H1 (cell line): ENCODE measurements around the gene CTBP2. TPM values are rescaled to one million over a fixed set of nuclear protein-coding genes. Genes with fewer than 3 reads are reported as not detected.

Source experiments
- BRCA1 ChIP-seq: IDR thresholded peaks from 2 replicates; pipeline ENCODE4 v1.6.1; 2012; ENCODE audit warnings: low read depth, low read length, improper control_type of control experiment
- CTCF ChIP-seq, 3 experiments: IDR thresholded peaks; 1 replicate in 2 of 3; 2 replicates in 1 of 3; pipeline versions ENCODE4 v1.5.1 to v1.6.1; 2011; ENCODE audit warnings: low read length in 3 of 3, mild to moderate bottlenecking in 3 of 3, inconsistent platforms in 2 of 3, low read depth in 1 of 3, moderate library complexity in 1 of 3; ENCODE audit not compliant: insufficient read depth in 1 of 3; ENCODE audit errors: control extremely low read depth in 1 of 3
- TBP ChIP-seq: IDR thresholded peaks from 2 replicates; pipeline ENCODE4 v1.6.1; 2011; ENCODE audit warnings: low read depth, low read length, improper control_type of control experiment
- polyA plus RNA-seq, 7 experiments: library from polyadenylated mRNA; depleted of rRNA in 3 of 7; stranded (reverse) in 5 of 7; unstranded in 2 of 7; fragments of >200 nt in 5 of 7; fragments of 200-250 nt in 2 of 7; gene quantifications; 1 replicate in 5 of 7; 2 replicates in 1 of 7; 4 replicates in 1 of 7; pipeline versions ENCODE4 v1.2.1 to v1.2.3, GENCODE V29; 2011 to 2013; ENCODE audit warnings: missing spikeins in 2 of 7, mixed read lengths in 2 of 7
- total RNA-seq: library from RNA; stranded (reverse); fragmentation: NEBNext Ultra II Directional; extraction: Animal tissue kit (Norgen Biotek cat#: 25700); gene quantifications from 2 replicates; pipeline ENCODE4 v1.2.1, GENCODE V29; 2021

Gene CTBP2
- total and polyA plus RNA-seq, 2 of the 8 experiments (the other 6 are each of a cell fraction or from before 2014, with no cell fraction given) = 208 to 221 TPM

- TF ChIP-seq CTCF (IDR thresholded peaks at IDR 0.05; ENCODE audit: control extremely low read depth in 1 of 3, insufficient read depth in 1 of 3, low read depth in 1 of 3, low read length in 3 of 3) = no peak
- no peak for TF ChIP-seq BRCA1
- TF ChIP-seq TBP = no peak
These were observed 213.4 kb downstream of the CTBP2 start (continued) for GRCh38 chr10:124946945-124947344.
